K562 (cell line): ENCODE data around the gene ITGA2B. TPM values are rescaled to one million over a fixed set of nuclear protein-coding genes. Genes with fewer than 3 reads are reported as not detected.
"Not testable (repeated sequence)": the region's sequence is repeated elsewhere in the genome, so short reads cannot be mapped to it uniquely, and the experiment has no call there.

ENCODE experiments used
- ATAC-seq: fragments of 200-7000 bp; cut with Tn5 transposase; 3 replicates; pipeline ENCODE4 v1.9.1; 2020; ENCODE audit warnings: moderate library complexity
- BruUV-seq: library from RNA; stranded (reverse); fragments of 400-500 nt; replicated peaks from 2 replicates; lab custom pipeline; 2021; lab: Mats Ljungman, UMichigan
- CTCF ChIA-PET: fragments of 300-600 bp; formaldehyde crosslinking; extraction: SDS; loops from one replicate; lab custom pipeline; 2021; ENCODE audit warnings: low intra/inter-chr PET ratio; lab: Yijun Ruan, JAX
- POLR2A ChIA-PET: fragments of 300-600, 350-650 bp; sonication (Branson Sonifier 250); formaldehyde crosslinking; extraction: SDS; loops from one replicate; lab custom pipeline; 2021; ENCODE audit warnings: antibody characterized with exemption, inconsistent platforms; lab: Yijun Ruan, JAX
- DNase-seq, 4 experiments: peaks; one replicate each; pipeline versions ENCODE4 v3.0.0 to v3.0.0-alpha.2; 2011 to 2018; ENCODE audit warnings: low spot score in 3 of 4, mixed read lengths in 3 of 4; ENCODE audit errors: extremely low read depth in 1 of 4
- FAIRE-seq: peaks from 2 replicates; lab custom pipeline; 2011; peaks lifted over from hg19 to GRCh38; lab: Jason Lieb, UNC
- H2AFZ ChIP-seq: 2 replicates; pipeline ENCODE4 v1.6.0; 2011; ENCODE audit warnings: low read depth, low read length, control low read depth, inconsistent platforms
- H3K27ac ChIP-seq: fragments of 200-600 bp; 3 replicates; pipeline ENCODE4 v1.8.0; 2011; ENCODE audit warnings: low read depth, mild to moderate bottlenecking, control low read depth, inconsistent platforms, low read length, moderate library complexity, mixed read lengths; ENCODE audit errors: extremely low read depth
- H3K27me3 ChIP-seq, 2 experiments: fragments of 300-600 bp in 1 of 2; 2 replicates in 1 of 2; 3 replicates in 1 of 2; pipeline versions ENCODE4 v1.6.0 to v1.8.0; 2011; ENCODE audit warnings: inconsistent platforms in 2 of 2, low read length in 2 of 2, mild to moderate bottlenecking in 1 of 2, mixed read lengths in 1 of 2, moderate library complexity in 1 of 2; ENCODE audit not compliant: control insufficient read depth in 2 of 2, insufficient read depth in 2 of 2
- H3K36me3 ChIP-seq: fragments of 300-600 bp; 3 replicates; pipeline ENCODE4 v1.8.0; 2011; ENCODE audit warnings: mild to moderate bottlenecking, low read length, inconsistent platforms; ENCODE audit not compliant: control insufficient read depth, insufficient read depth
- H3K4me1 ChIP-seq, 2 experiments: fragments of 200-600 bp in 1 of 2; replicated peaks in 1 of 2; 2 replicates in 1 of 2; 3 replicates in 1 of 2; pipeline versions ENCODE4 v1.5.1 to v1.8.0; 2011; ENCODE audit warnings: inconsistent platforms in 2 of 2, low read length in 2 of 2, mild to moderate bottlenecking in 1 of 2, mixed read lengths in 1 of 2, moderate library complexity in 1 of 2; ENCODE audit not compliant: control insufficient read depth in 2 of 2, insufficient read depth in 2 of 2
- H3K4me2 ChIP-seq: 2 replicates; pipeline ENCODE4 v1.6.1; 2011; ENCODE audit warnings: low read length, control low read depth, inconsistent platforms, mixed read lengths; ENCODE audit not compliant: insufficient read depth
- H3K4me3 ChIP-seq: fragments of 200-600 bp; sonication (generic), shearing (Covaris generic); 2 replicates; pipeline ENCODE4 v1.5.1; 2016; ENCODE audit warnings: control low read depth, inconsistent platforms
- H3K79me2 ChIP-seq: fragments of 200-600 bp; 3 replicates; pipeline ENCODE4 v1.8.0; 2011; ENCODE audit warnings: low read length, inconsistent platforms; ENCODE audit not compliant: control insufficient read depth, insufficient read depth
- H3K9ac ChIP-seq, 2 experiments: 2 replicates each; pipeline versions ENCODE4 v1.6.0 to v1.6.1; 2011; ENCODE audit warnings: low read depth in 2 of 2, low read length in 2 of 2, control low read depth in 1 of 2, inconsistent platforms in 1 of 2, mild to moderate bottlenecking in 1 of 2, mixed read lengths in 1 of 2; ENCODE audit not compliant: insufficient read depth in 1 of 2
- H3K9me1 ChIP-seq: one replicate; pipeline ENCODE4 v1.6.0; 2011; ENCODE audit warnings: inconsistent platforms, mild to moderate bottlenecking, low read length, moderate library complexity; ENCODE audit not compliant: control insufficient read depth, insufficient read depth
- H3K9me3 ChIP-seq: replicated peaks from 2 replicates; pipeline ENCODE4 v1.5.1; 2011; ENCODE audit warnings: low read depth, low read length, inconsistent platforms; ENCODE audit not compliant: control insufficient read depth, insufficient read depth
- H4K20me1 ChIP-seq: replicated peaks from 2 replicates; pipeline ENCODE4 v1.6.1; 2011; ENCODE audit warnings: low read length, inconsistent platforms, mixed read lengths; ENCODE audit not compliant: control insufficient read depth, insufficient read depth
- BCOR ChIP-seq: fragments of 450-650 bp; IDR thresholded peaks from 2 replicates; pipeline ENCODE4 v1.6.1; 2016
- C11orf30 ChIP-seq: fragments of 450-650 bp; IDR thresholded peaks from 2 replicates; pipeline ENCODE4 v1.6.1; 2016; ENCODE audit warnings: low read depth, mild to moderate bottlenecking
- CC2D1A ChIP-seq: fragments of 450-650 bp; IDR thresholded peaks from 2 replicates; pipeline ENCODE4 v1.6.1; 2017; ENCODE audit warnings: mild to moderate bottlenecking
- DPF2 ChIP-seq: fragments of 450-650 bp; IDR thresholded peaks from 2 replicates; pipeline ENCODE4 v1.6.1; 2016
- HDAC1 ChIP-seq, 2 experiments: fragments of 450-650 bp; IDR thresholded peaks; 2 replicates each; pipeline ENCODE4 v1.6.1; 2016 to 2017; ENCODE audit warnings: inconsistent platforms in 1 of 2, mild to moderate bottlenecking in 1 of 2, moderate library complexity in 1 of 2
- HDAC2 ChIP-seq: fragments of 450-650 bp; IDR thresholded peaks from 2 replicates; pipeline ENCODE4 v1.6.1; 2016; ENCODE audit warnings: mild to moderate bottlenecking
- KDM1A ChIP-seq, 2 experiments: fragments of 450-650 bp; IDR thresholded peaks; 2 replicates each; pipeline ENCODE4 v1.6.1; 2016; ENCODE audit warnings: mild to moderate bottlenecking in 2 of 2
- MAFG ChIP-seq: fragments of 450-650 bp; conservative IDR thresholded peaks from 2 replicates; pipeline ENCODE4 v1.6.1; 2016; ENCODE audit warnings: missing genetic modification characterization, missing compliant biosample characterization
- NFE2 ChIP-seq: IDR thresholded peaks from 2 replicates; pipeline ENCODE4 v1.6.1; 2014; ENCODE audit warnings: antibody characterized with exemption, low read depth
- RCOR1 ChIP-seq, 2 experiments: IDR thresholded peaks; 2 replicates each; pipeline ENCODE4 v1.6.1; 2012; ENCODE audit warnings: low read depth in 2 of 2, low read length in 2 of 2, borderline replicate concordance in 1 of 2, improper control_type of control experiment in 1 of 2
- SMARCA4 ChIP-seq: fragments of 450-650 bp; IDR thresholded peaks from 2 replicates; pipeline ENCODE4 v1.6.1; 2016
- ZNF316 ChIP-seq: fragments of 450-650 bp; IDR thresholded peaks from 2 replicates; pipeline ENCODE4 v1.6.1; 2016
- ZNF384 ChIP-seq: IDR thresholded peaks from 2 replicates; pipeline ENCODE4 v1.6.1; 2012; ENCODE audit warnings: low read depth, low read length, improper control_type of control experiment
- WGBS: fragments of 100-300 bp; shearing (Covaris generic); methylation state at CpG from one replicate; pipeline ENCODE4 v1.1.6; 2016; ENCODE audit warnings: low coverage, mixed read lengths; ENCODE audit not compliant: insufficient coverage; ENCODE audit errors: missing lambda C conversion rate; 5-methylcytosine and 5-hydroxymethylcytosine counted together
- in situ Hi-C: fragments of 300-500 bp; cut with MboI; formaldehyde crosslinking; loops from 4 replicates; pipeline ENCODE4 v1.15.0; 2018; ENCODE audit warnings: inconsistent platforms, mixed read lengths
- intact Hi-C: fragments of 100-400 bp; cut with micrococcal nuclease; formaldehyde crosslinking; loops from 2 replicates; pipeline ENCODE4 v1.14.2; 2022
- polyA plus RNA-seq, 8 experiments: library from polyadenylated mRNA; depleted of rRNA in 4 of 8; stranded (reverse) in 5 of 8; unstranded in 3 of 8; fragments of >200 nt; fragmentation: Nextera tagmentation in 2 of 8; fragmentation: Illumina TruSeq in 1 of 8; extraction: Ambion mirVana in 2 of 8; extraction: Trizol in 1 of 8; gene quantifications; 2 replicates each; pipeline versions ENCODE4 v1.2.1 to v1.2.3, GENCODE V29; 2011 to 2014; ENCODE audit warnings: inconsistent platforms in 1 of 8, missing spikeins in 1 of 8
- total RNA-seq, 7 experiments: library from RNA; depleted of rRNA in 6 of 7; stranded (reverse); fragments of >200 nt in 6 of 7; fragmentation: Illumina TruSeq in 2 of 7; extraction: Trizol in 2 of 7; gene quantifications; 2 replicates each; pipeline versions ENCODE4 v1.2.1 to v1.2.3, GENCODE V29; 2011 to 2021; ENCODE audit warnings: low replicate concordance in 1 of 7

The ITGA2B gene
- total and polyA plus RNA-seq, 9 of the 15 experiments (the other 6 are each of a cell fraction or from before 2014, with no cell fraction given), result 1.1 to 26.4 (median 5.6) TPM

DNA sequence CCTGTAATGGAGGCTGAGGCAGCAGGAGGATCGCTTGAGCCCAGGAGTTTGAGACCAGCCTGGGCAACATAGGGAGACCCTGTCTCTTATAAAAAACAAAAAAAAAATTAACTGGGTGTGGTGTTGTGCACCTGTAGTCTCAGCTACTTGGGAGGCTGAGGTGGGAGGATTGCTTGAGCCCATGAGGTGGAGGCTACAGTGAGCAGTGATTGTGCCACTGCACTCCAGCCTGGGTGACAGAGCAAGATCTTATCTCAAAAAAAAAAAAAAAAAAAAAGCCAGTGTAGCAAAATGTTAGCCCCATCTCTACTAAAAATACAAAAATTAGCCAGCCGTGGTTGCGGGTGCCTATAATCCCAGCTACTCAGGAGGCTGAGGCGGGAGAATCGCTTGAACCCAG lies 59.2 kb downstream of the ITGA2B start:
- H3K27me3 ChIP-seq, H3K79me2 ChIP-seq, H3K27ac ChIP-seq, intact Hi-C loops, H3K36me3 ChIP-seq, H3K4me2 ChIP-seq, H3K9ac ChIP-seq, H3K4me3 ChIP-seq, FAIRE-seq, H4K20me1 ChIP-seq, H2AFZ ChIP-seq, BruUV-seq, H3K9me3 ChIP-seq, H3K9me1 ChIP-seq: not testable (repeated sequence)
- CTCF ChIA-PET, result interaction anchor here (0.7 to 1.9 kb wide), 3 partner anchors 110 to 225 kb away, joined by 4 to 20 read pairs (median 4); no protein-coding TSS in a partner anchor
- in situ Hi-C loops, result loop anchor here (25.0 kb wide), 1 partner anchor 393 kb away; the partner anchor contains the start of gene PPY
- H3K4me1 ChIP-seq, result peaks cover 8 to 29% of the 10 kb centered on the region in 2 experiments; a peak in 4 of 5 replicates
- POLR2A ChIA-PET, result interaction anchor here (0.6 to 1.4 kb wide), 3 partner anchors 10 to 132 kb away, joined by 3 to 5 read pairs (median 4); no protein-coding TSS in a partner anchor
- WGBS, result 55% methylated on average over 5 of the region's 5 CpGs
- TF ChIP-seq BCOR (peak; percentile 81), NFE2 (peak; percentile 55), HDAC1 (IDR thresholded peaks at IDR 0.05) (peak in 1 of 2 experiments; percentile 46; a peak in 1 of 4 replicates), RCOR1 (IDR thresholded peaks at IDR 0.05; ENCODE audit: borderline replicate concordance in 1 of 2, low read depth in 2 of 2, low read length in 2 of 2) (peak in 1 of 2 experiments; percentile 40; a peak in 1 of 4 replicates), MAFG (tag) (peak; percentile 55), DPF2 (peak; percentile 59), ZNF316 (peak; percentile 73), SMARCA4 (peak; percentile 33; the same call in 1 of the 2 replicates), HDAC2 (peak; percentile 57; the same call in 1 of the 2 replicates), CC2D1A (peak; percentile 34; the same call in 1 of the 2 replicates), C11orf30 (peak; percentile 61; the same call in 1 of the 2 replicates), ZNF384 (peak; percentile 63; the same call in 1 of the 2 replicates), KDM1A (IDR thresholded peaks at IDR 0.05) (peak; percentile 72 to 74; a peak in 3 of 4 replicates)
- TF ChIP-seq, all 486 proteins: peak for 13; not testable (repeated sequence) for 473
- ATAC-seq, DNase-seq: not testable (repeated sequence)

DNA sequence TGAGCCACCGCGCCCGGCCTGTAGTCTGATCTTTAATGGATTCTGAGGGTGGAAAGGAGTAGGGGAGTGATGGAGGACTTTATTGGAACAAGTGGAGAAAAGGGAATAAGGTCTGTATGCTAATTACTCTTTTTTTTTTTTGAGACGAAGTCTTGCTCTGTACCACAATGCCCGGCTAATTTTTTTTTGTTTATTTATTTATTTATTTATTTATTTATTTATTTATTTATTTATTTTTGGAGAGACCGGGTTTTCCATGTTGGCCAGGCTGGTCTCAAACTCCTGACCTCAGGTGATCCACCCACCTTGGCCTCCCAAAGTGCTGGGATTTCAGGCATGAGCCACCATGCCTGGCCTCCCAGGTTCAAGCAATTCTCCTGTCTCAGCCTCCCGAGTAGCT lies 59.9 kb downstream of the ITGA2B start:
- ATAC-seq, H3K27me3 ChIP-seq, H2AFZ ChIP-seq, H3K9me1 ChIP-seq, CTCF ChIA-PET, H3K27ac ChIP-seq, H3K9ac ChIP-seq, H3K4me3 ChIP-seq, H3K79me2 ChIP-seq, H3K9me3 ChIP-seq, H3K4me2 ChIP-seq, H4K20me1 ChIP-seq, intact Hi-C loops, DNase-seq, H3K36me3 ChIP-seq, BruUV-seq, FAIRE-seq: not testable (repeated sequence)
- WGBS, result 82% methylated on average over 7 of the region's 7 CpGs
- POLR2A ChIA-PET, result interaction anchor here (1.0 kb wide), 1 partner anchor 131 kb away, joined by 5 read pairs; no protein-coding TSS in a partner anchor
- in situ Hi-C loops, result loop anchor here (5.0 to 25.0 kb wide), 2 partner anchors 117 to 392 kb away; partner anchors contain the start of gene PPY
- H3K4me1 ChIP-seq, result peaks cover 8 to 36% of the 10 kb centered on the region in 2 experiments; a peak in 4 of 5 replicates
